UCSD-AML1 (cell line): ENCODE data around the gene SYNE2.

Experiments used
- DNase-seq: peaks from one replicate; lab custom pipeline; 2025; ENCODE audit not compliant: unreplicated experiment; lab: John Stamatoyannopoulos, UW

SYNE2 gene

DNA sequence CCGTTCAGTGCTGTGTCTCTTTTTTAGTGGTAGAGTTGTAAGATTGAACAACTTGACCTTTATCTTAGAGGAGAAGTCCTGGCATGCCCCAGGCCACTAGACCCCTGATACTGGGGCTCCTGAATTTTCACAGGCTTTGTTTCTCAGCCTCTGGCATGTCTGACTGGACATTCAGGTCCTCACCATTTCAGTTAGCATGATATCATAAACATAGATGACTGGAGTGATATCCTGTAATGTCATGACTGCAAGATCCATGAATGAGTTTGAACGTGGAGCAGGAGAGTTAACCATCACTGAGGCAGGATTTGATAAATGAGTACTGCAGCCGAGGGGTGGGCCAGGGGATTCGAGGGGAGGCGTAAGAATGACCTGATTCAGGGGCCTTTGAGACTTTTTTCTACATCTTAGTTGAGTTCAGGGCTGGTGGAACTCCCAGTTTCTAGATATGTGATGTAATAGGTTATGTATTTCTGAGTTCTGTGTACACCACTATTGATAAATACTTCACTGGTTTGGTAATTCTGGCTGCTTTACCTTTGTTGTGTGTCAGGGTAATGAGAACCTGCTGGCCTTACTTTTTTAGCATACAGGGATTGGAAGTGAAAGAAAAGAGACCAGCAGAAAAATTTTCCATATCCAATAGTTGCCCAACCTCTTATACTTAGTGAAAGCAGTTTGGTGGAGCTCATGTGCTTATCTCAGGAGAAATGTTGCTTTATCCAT lies 217.0 kb downstream of the SYNE2 start:
- no peak for DNase-seq

DNA sequence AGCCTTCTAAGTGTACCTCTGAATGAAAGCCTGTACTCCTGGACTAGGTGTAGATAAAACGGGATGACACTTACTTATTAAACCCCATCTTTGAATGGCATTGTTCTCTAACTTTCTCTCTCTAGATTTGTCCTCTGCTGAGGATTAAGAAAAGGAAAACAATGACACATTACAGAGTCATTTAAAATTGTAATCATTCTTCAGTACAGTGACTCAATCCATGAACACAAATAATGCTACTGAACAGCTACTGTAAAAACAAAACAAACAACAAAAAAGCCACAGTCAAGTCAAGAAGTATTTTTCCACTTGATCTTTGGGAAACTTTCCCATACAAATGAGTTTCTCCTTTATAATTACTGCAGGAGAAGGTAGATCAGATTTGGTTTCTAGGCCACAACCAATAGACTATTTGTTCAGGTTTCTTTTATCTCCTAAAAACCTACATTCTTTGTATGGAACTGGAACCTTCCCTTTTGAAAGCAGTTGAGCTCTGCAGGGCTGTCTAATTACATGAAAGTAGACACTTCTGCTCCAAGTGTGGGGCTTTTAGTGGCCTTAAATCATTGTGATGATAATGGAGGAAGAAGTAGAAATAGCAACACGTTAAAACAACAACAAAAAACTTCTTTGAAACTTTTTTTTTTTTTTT lies 222.3 kb downstream of the SYNE2 start:
- no peak for DNase-seq

GRCh38 chr14:64075613-64076005 lies 222.8 kb downstream of the SYNE2 start:
- DNase-seq: no peak

DNA sequence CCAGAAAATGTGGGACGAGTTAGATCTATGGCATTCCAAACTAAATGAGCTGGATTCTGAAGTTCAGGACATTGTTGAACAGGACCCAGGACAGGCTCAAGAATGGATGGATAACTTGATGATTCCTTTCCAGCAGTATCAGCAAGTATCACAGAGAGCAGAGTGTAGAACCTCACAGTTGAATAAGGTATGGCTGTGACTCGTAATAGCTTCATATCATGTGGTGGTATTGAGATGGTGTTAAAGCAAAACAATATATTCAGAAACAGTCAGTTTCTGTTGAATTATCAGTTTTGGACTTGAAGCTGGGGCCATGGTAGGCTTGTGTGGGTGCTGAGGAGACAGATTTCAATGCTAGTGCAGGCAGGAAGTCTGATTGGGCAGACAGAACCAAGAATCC lies 227.6 kb downstream of the SYNE2 start:
- no peak for DNase-seq

DNA sequence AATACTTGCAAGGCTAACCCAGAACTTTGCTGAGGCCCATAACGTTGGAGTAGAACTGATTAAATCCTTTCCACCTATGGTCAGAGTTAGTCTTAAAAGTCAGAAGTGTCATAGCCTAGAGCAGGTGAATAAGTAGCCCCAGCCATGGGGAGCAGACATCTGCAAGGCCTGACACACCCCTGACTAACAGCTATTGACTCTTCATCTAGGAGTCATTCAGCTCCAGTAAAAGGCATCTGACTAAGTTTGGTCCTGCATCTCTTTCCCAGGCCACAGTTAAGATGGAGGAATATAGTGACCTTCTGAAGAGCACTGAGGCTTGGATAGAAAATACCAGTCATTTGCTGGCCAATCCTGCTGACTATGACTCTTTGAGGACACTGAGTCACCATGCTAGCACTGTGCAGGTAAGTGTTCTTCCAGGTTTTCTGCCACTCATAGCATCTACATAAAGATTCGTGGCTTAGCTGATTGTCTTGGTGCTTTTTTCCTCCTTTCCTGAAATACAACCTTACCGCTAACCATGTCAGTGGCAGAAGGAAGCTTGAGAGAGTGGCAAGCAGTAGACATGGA lies 228.5 kb downstream of the SYNE2 start:
- DNase-seq: no peak

DNA sequence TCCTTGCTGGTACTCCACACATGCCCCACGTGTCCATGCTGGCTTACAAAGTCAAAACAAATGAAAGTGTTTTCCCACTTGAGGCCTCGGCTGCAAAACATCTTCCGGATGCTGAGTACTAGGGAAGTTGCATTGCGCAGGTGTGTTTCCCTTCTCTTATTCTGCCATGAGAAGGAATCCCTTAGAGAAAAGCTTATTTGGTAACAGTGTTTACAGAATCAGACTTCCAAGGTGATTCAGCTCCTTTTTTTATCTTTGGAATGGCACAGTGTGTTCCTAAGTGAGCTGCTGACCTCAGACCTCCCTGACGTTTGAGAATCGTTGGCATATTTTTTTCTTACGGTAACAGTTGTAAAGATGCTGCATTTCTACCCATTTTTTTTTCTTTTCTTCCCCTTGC lies 230.0 kb downstream of the SYNE2 start:
- DNase-seq: no peak

DNA sequence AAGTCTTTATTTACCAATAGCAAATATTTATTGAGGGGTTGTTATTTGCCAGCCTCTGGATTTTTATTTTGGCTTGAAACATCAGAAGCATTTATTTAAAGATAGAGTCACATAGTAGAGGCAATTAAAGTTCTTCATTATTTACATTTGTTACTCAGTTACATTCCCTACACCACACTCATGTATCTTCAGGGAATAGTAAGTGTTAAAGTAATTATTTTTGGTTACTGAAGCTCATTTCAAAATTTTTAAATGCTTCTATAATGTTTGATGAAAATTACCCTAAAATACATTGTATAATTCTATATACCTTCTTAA lies 235.8 kb downstream of the SYNE2 start:
- DNase-seq: no peak

GRCh38 chr14:64089920-64090319 lies 237.1 kb downstream of the SYNE2 start:
- no peak for DNase-seq

DNA sequence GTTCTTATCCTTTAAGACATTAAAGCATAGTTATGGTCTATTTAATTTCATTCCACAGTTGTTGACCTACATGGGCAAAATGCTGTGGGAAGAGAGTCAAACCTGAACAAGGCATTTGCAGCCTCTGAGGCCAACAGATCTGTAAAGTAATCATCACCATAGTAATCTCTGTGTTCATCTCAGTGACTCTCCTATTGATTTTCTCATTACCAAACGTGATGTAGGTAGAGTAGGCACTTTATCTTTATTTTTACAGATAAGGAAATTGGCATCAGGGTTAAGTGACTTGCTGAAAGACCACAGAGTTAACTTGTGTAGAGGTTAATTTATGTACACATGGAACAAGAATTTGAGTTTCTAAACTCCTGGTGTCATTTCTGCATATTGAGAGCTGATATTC lies 238.4 kb downstream of the SYNE2 start:
- no peak for DNase-seq

DNA sequence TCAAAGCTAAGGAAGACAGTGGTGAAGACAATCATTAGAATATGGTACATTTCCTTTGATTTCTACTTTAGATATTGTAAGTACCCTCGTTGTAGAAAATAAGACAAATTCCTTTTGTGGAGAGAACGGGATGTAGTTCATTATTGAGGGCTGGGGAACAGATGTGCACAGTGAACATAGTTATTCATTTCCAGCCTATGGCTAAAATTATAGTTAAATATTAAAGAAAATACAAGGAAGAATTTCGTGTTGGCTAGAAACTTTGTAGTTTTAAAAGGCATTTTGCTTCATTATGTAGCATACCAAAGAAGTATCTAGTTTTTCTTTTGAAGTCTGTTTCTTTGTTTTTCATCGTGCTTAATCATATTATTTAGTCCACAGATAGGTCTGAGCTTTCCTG lies 239.5 kb downstream of the SYNE2 start:
- DNase-seq: no peak

GRCh38 chr14:64092940-64093339 lies 240.1 kb downstream of the SYNE2 start:
- no peak for DNase-seq

DNA sequence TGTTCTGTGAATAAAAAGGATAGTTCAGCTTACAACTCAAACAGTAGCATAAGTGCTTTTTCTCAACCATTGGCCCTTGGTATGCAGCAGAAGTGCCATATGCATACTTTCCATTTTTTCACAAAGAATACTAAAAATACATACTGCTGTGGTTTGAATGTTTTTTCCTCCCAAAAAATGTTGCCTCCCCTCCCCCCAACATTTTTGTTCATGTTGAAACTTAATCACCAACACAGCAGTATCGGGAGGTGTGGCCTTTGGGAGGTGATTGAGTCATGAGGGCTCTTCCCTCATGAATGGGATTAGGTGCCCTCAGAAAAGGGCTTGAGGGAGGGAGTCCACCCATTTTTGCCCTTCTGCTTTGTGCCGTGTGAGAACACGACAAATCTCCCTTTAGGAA lies 242.8 kb downstream of the SYNE2 start:
- DNase-seq: no peak

GRCh38 chr14:64098120-64098519 lies 245.3 kb downstream of the SYNE2 start:
- no peak for DNase-seq

- DNase-seq: no peak
Measured at GRCh38 chr14:64107438-64107837, 254.6 kb downstream of the SYNE2 start.

GRCh38 chr14:64109819-64110554 lies 257.2 kb downstream of the SYNE2 start:
- DNase-seq: no peak

GRCh38 chr14:64110802-64111201 lies 258.0 kb downstream of the SYNE2 start:
- no peak for DNase-seq

DNA sequence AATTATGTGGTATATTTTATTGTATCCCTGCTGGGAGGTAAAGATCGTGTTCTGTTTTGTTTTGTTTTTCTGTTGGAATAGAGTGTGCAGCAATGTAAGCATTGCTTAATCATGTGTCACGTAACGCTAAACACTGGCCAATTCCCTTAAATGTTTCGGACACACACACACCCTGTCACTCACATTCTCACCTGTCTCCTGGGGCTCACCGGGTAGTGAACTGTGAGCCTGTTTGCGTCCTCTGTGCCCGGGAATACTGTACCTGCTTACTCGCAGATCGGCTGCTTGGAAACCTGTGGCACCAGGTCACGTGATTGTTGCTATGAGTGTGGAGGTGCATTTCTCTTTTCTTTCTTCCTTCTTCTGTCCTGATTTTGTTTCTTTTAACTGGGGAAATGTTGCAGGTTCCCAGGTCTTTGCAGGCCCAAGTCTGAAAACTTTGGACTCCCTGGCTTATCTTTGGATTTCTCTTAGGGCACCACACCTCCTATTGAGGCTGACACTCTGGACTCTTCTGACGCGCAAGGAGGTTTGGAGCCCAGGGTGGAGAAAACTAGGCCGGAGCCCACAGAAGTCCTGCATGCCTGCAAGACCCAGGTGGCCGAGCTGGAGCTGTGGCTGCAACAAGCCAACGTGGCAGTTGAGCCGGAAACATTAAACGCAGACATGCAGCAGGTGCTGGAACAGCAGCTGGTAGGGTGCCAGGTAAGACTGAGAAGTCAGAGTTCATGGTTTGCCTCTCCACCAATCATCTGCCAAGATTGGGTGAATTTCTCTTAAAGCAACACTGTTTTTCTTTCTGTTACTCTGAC lies 260.3 kb downstream of the SYNE2 start:
- no peak for DNase-seq

GRCh38 chr14:64114166-64114565 lies 261.4 kb downstream of the SYNE2 start:
- no peak for DNase-seq

DNA sequence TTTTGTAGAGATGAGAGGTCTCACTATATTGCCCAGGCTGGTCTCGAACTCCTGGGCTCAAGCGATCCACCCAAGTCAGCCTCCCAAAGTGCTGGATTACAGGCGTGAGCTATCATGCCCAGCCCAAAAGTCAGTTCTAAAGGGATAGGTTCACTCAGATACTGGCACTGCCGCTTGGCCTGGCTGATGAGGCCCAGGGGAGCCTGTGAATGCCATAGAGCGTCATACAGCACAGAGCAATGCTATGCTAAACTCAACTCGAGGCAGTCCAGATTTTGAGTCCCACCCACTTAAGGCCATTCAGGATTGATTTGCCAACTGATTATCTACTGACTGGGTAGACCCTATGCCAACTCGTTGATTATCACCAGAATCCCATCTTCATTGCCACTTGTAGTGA lies 262.0 kb downstream of the SYNE2 start:
- no peak for DNase-seq

- no peak for DNase-seq
Measured at GRCh38 chr14:64115401-64115800, 262.6 kb downstream of the SYNE2 start.

GRCh38 chr14:64117671-64118402 lies 265.0 kb downstream of the SYNE2 start:
- no peak for DNase-seq
